ENCODE measurements around the gene SH3PXD2B. TPM values are rescaled to one million over a fixed set of nuclear protein-coding genes. Genes with fewer than 3 reads are reported as not detected.
A peak's percentile ranks its signal among the peaks of the same experiment; 100 is the strongest.

Gene SH3PXD2B
- total RNA-seq, 1 donor from 2014 or later: 74.1 TPM

DNA sequence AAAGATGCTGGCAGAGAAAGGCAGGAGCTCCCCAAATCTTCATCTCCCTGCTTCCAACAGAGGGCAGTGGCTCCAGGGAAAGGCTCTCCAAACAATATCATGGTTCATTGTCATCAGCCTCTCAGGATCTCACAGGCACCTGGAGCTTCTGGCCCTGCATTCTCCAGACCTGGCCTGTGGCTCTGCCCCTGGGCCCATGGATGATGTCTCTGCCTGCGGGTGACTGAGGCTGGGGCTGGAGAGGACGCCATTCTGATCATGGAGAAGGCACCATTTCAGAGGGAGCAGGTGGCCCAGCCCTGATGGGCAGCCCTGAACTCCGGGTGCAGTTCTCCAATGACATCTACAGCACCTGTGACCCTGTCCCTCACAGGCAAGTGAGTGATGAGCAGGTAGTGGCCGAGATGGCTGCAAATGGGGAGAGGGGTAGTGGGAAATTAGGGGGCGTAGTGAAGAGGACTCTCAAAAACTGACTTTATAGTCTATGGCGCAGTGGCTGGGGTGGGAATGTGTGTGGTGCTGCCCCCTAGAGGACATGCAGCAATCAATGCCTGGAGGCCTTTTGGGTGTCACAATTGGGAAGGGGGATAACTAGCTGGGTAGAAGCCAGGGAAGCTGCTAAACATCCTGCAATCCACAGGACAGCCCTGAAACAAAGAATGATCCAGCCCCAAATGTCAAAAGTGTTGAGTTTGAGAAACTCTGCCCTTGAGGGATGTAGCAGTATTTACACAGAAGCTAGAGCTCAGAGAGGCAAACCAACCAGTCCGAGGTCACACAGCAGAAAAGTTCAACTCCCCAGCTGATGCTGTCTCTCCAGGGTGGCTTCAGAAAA is 3.2 kb downstream of the SH3PXD2B start:
- Mint-ChIP-seq H3K9me3 (ENCODE audit: unreplicated experiment) (no peaks in the 10 kb centered on the region), H3K4me3 (ENCODE audit: unreplicated experiment) (peak overlapping the region; percentile 56)

DNA sequence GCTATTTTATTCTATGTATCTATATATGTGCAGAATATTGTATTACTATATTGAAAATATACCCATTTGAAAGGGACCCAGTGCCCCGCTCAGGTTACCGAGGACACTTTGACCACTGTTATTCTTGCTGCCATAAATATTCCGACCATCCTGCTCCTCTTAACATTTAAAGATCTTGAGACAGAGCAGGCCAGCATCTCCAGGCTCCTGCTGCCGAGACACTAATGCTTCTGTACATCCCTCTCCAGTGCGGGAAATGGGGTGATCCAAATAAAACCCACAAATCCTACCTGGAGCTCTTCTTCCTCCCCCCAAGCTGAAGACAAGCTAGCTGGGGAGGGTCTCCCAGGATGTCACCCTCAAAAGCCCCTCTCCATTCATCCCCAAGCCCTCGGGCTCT is 3.9 kb downstream of the SH3PXD2B start:
- no peak overlapping the region for H3K27ac Mint-ChIP-seq (ENCODE audit: unreplicated experiment)
- peaks cover 38% of the 10 kb centered on the region for H3K4me1 Mint-ChIP-seq (ENCODE audit: unreplicated experiment)
- no peaks in the 10 kb centered on the region for H3K9me3 Mint-ChIP-seq (ENCODE audit: unreplicated experiment)
- H3K27me3 Mint-ChIP-seq (ENCODE audit: unreplicated experiment): peaks cover 23% of the 10 kb centered on the region
- TF ChIP-seq, protein P1, sequence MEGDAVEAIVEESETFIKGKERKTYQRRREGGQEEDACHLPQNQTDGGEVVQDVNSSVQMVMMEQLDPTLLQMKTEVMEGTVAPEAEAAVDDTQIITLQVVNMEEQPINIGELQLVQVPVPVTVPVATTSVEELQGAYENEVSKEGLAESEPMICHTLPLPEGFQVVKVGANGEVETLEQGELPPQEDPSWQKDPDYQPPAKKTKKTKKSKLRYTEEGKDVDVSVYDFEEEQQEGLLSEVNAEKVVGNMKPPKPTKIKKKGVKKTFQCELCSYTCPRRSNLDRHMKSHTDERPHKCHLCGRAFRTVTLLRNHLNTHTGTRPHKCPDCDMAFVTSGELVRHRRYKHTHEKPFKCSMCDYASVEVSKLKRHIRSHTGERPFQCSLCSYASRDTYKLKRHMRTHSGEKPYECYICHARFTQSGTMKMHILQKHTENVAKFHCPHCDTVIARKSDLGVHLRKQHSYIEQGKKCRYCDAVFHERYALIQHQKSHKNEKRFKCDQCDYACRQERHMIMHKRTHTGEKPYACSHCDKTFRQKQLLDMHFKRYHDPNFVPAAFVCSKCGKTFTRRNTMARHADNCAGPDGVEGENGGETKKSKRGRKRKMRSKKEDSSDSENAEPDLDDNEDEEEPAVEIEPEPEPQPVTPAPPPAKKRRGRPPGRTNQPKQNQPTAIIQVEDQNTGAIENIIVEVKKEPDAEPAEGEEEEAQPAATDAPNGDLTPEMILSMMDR (IDR thresholded peaks at IDR 0.05; ENCODE audit: unreplicated experiment): no peak
- no peaks in the 10 kb centered on the region for H3K36me3 Mint-ChIP-seq (ENCODE audit: low read depth, unreplicated experiment)
- no peak for DNase-seq (ENCODE audit: low spot score)
- H3K4me3 Mint-ChIP-seq (ENCODE audit: unreplicated experiment): no peak overlapping the region

More for the DNA sequence above, 3.2 kb downstream of the SH3PXD2B start:
- peak overlapping the region; percentile 78 for H3K27ac Mint-ChIP-seq (ENCODE audit: unreplicated experiment)
- peaks cover 38% of the 10 kb centered on the region for H3K4me1 Mint-ChIP-seq (ENCODE audit: unreplicated experiment)
- H3K36me3 Mint-ChIP-seq (ENCODE audit: low read depth, unreplicated experiment): no peaks in the 10 kb centered on the region
- peak; percentile 54 for DNase-seq (ENCODE audit: low spot score)
- TF ChIP-seq, protein P1 (IDR thresholded peaks at IDR 0.05; ENCODE audit: unreplicated experiment): peak; percentile 60
- peaks cover 25% of the 10 kb centered on the region for H3K27me3 Mint-ChIP-seq (ENCODE audit: unreplicated experiment)

DNA sequence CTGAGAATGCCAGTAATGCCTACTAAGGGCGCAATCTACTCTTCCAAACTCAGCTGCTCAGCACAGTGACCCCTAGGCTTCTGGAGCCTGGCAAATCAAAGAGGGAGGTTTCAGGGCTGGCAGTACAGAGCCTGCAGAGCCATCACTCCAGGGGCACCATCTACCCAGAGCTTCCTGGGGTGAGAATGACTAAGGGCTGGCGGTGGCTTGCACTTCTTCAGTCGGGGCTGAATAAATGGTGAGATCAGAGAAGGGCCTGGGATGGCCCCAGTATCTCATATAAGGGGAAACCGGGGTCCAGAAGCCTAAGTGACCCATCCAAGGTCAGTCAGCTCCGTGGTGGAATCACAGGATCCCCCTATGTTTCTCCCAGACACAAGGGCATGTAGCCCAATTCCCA is 5.3 kb downstream of the SH3PXD2B start:
- DNase-seq (ENCODE audit: low spot score): no peak
- H3K27ac Mint-ChIP-seq (ENCODE audit: unreplicated experiment): no peak overlapping the region
- H3K4me3 Mint-ChIP-seq (ENCODE audit: unreplicated experiment): no peak overlapping the region
- peaks cover 31% of the 10 kb centered on the region for H3K4me1 Mint-ChIP-seq (ENCODE audit: unreplicated experiment)
- peaks cover 15% of the 10 kb centered on the region for H3K27me3 Mint-ChIP-seq (ENCODE audit: unreplicated experiment)
- no peaks in the 10 kb centered on the region for H3K9me3 Mint-ChIP-seq (ENCODE audit: unreplicated experiment)
- H3K36me3 Mint-ChIP-seq (ENCODE audit: low read depth, unreplicated experiment): no peaks in the 10 kb centered on the region
- TF ChIP-seq, protein P1 (IDR thresholded peaks at IDR 0.05; ENCODE audit: unreplicated experiment): no peak

DNA sequence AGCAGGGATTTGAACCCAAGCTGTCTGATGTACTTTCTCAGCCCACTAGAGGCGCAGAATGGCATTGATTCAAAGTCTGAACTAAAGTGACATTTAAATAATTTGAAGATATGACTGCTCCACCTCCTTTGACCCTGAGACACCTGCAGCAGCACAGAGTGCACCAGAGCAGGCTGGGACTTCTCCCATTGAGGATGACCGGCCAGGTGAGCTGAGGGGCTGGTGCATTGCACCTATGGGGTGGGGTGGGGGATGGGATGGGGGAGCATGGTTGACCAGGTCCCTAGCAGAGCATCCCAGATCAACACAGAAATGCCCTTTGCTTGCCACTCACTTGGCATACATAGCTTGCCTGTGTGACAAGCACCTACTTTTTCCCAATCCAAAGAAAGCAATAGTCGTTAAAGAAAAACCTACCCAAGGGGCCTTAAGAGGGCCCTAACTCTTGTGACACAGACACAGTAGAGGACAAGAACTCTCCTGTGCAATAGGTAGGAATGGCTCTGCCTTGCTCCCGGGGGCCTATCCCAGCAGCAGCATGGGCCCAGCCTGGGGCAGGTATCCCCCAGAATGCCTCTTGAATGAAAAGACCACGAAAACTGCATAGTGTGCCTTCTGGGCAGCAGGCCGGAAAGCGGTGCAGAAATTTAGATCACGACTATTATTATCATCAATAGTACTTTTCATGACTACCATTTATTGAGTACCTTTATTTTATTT is 6.5 kb downstream of the SH3PXD2B start:
- Mint-ChIP-seq H3K4me3 (ENCODE audit: unreplicated experiment) (no peak overlapping the region), H3K27ac (ENCODE audit: unreplicated experiment) (no peak overlapping the region), H3K9me3 (ENCODE audit: unreplicated experiment) (no peaks in the 10 kb centered on the region), H3K36me3 (ENCODE audit: low read depth, unreplicated experiment) (no peaks in the 10 kb centered on the region), H3K4me1 (ENCODE audit: unreplicated experiment) (peaks cover 24% of the 10 kb centered on the region), H3K27me3 (ENCODE audit: unreplicated experiment) (peaks cover 15% of the 10 kb centered on the region)
- TF ChIP-seq, protein P1 (IDR thresholded peaks at IDR 0.05; ENCODE audit: unreplicated experiment): no peak
- DNase-seq (ENCODE audit: low spot score): no peak

All from endothelial cell (in vitro differentiated cells).